Skeletal muscle satellite cell (primary cell): ENCODE measurements around the gene CDHR2.

ENCODE experiments used
- H3K27me3 ChIP-seq: 2 replicates; pipeline ENCODE4 v1.7.0; 2013; ENCODE audit warnings: low read length; ENCODE audit not compliant: control insufficient read depth, insufficient read depth
- H3K36me3 ChIP-seq: 2 replicates; pipeline ENCODE4 v1.7.0; 2013; ENCODE audit warnings: mild to moderate bottlenecking, control low read depth, low read length; ENCODE audit not compliant: insufficient read depth
- H3K4me1 ChIP-seq: 2 replicates; pipeline ENCODE4 v1.7.0; 2013; ENCODE audit warnings: low read length; ENCODE audit not compliant: control insufficient read depth, insufficient read depth
- H3K4me2 ChIP-seq: 2 replicates; pipeline ENCODE4 v1.7.0; 2013; ENCODE audit warnings: mild to moderate bottlenecking, low read length
- H3K4me3 ChIP-seq: 2 replicates; pipeline ENCODE4 v1.7.0; 2013; ENCODE audit warnings: low read length
- H3K9ac ChIP-seq: 2 replicates; pipeline ENCODE4 v1.7.0; 2013; ENCODE audit warnings: mild to moderate bottlenecking, low read depth, low read length, moderate library complexity
- H3K9me3 ChIP-seq: replicated peaks from 2 replicates; pipeline ENCODE4 v1.7.0; 2013; ENCODE audit warnings: mild to moderate bottlenecking, control low read depth, low read length

Gene CDHR2

DNA sequence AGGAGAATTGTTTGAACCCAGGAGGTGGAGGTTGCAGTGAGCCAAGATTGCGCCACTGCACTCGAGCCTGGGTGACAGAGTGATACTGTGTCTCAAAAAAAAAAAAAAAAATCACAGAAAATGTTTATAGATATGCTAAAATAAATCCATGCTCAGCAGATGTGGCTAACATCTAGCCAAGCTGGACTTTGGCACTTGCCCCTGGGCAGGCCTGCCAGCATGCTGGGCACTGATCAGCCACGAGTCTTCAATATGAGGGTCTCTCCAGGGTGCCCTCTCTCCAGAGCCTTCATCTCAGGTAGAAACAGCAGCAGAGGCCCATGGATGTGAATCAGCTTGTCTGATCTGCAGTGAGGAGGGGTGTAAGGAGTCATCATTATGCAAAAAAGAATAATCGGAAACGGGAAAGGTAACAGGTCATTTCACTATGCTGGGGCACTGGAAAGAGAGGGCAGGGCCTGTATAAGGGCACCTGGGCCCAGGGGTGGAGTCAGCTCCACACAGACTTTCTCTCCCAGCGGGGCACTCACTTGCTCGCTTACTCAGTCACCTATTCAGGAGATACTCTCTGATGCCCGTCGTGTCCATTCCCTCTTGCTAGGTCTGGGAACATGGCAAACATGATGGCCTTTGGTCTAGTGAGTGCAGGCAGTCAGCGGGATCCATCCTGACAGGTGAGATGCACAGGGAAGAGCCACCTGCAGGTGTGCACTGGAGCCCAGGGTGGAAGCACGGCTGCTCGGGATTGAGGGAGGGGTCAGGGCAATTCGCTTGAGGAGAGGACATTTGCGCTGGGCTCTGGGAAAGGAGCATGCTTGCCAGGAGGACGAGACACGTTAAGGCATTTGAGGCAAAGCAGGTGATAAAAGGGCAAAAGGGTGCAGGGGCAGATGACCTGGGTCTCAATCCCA, 29.1 kb upstream of the CDHR2 start:
- Histone ChIP-seq H3K4me2 (no peak overlapping the region), H3K36me3 (no peaks in the 10 kb centered on the region), H3K9me3 (no peaks in the 10 kb centered on the region), H3K27me3 (no peaks in the 10 kb centered on the region), H3K9ac (no peak overlapping the region), H3K4me3 (no peak overlapping the region), H3K4me1 (no peaks in the 10 kb centered on the region)

DNA sequence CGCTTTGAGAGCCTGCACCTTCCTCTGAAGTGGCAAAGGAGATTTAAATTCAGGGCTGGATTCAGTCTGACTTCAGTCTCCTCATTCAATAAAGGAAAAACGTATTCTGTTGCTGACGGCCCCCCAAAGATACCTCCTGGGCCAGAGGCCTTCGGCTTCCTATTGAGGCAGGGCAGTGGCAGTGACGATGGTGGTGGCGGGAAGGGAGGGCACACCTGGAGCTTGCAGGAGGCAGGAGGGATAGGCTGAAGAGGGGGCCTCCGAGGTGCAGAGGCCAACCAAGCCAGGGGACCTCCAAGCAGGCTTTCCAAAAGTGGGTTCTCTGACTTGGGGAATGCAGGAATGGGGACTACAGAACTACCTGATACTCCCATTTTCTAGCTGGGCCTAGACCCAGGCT, 27.9 kb upstream of the CDHR2 start:
- Histone ChIP-seq H3K36me3 (no peaks in the 10 kb centered on the region), H3K9me3 (no peaks in the 10 kb centered on the region), H3K4me1 (no peaks in the 10 kb centered on the region), H3K27me3 (no peaks in the 10 kb centered on the region), H3K4me2 (no peak overlapping the region), H3K4me3 (no peak overlapping the region), H3K9ac (no peak overlapping the region)

DNA sequence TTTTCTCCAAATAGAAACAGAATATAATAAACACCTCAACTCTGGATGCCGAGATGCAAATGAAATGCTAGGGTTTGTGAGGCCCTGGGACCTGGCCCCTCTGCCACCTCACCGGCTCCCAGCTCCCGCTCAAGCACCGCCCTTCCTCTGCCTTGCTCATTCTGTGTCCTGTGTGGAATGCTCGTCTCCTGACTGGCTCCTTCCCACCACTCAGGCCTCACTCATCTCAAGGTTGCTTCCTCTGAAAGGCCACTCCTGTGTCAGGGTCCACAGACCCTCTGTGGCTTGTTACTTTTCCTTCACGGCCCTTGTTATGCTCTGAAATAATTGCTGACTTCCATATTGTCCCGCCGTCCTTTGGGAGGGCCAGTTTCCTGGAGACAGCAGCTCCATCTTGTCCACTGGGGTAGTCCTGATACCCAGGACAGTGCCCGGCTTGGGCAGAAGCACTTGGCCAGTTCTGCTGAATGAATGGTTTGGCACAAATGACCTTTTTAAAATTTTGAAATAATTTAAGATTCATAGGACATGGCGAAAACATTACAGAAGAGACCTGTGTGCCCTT, 27.4 kb upstream of the CDHR2 start:
- H3K36me3 ChIP-seq, result no peaks in the 10 kb centered on the region
- no peaks in the 10 kb centered on the region for H3K4me1 ChIP-seq
- no peak overlapping the region for H3K9ac ChIP-seq

DNA sequence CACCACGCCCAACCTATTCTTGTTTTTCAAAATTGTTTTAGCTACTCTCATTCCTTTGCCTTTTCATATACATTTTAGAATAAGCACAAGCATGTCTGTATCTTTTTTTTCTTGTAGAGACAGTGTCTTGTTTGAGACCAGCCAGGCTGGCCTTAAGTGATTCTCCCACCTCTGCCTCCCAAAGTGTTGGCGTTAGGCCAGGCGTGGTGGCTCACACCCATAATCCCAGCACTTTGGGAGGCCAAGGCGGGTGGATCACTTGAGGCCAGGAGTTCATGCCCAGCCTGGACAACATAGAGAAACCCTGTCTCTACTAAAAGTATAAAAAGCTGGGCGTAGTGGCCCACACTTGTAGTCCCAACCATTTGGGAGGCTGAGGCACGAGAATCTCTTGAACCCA, 25.0 kb upstream of the CDHR2 start:
- Histone ChIP-seq H3K9me3 (no peaks in the 10 kb centered on the region), H3K36me3 (peaks cover 15% of the 10 kb centered on the region), H3K4me3 (no peak overlapping the region), H3K4me2 (no peak overlapping the region), H3K9ac (no peak overlapping the region), H3K4me1 (no peaks in the 10 kb centered on the region), H3K27me3 (no peaks in the 10 kb centered on the region)

More for the DNA sequence above, 27.4 kb upstream of the CDHR2 start:
- no peaks in the 10 kb centered on the region for H3K27me3 ChIP-seq
- H3K9me3 ChIP-seq, result no peaks in the 10 kb centered on the region
- H3K4me2 ChIP-seq, result no peak overlapping the region
- no peak overlapping the region for H3K4me3 ChIP-seq

DNA sequence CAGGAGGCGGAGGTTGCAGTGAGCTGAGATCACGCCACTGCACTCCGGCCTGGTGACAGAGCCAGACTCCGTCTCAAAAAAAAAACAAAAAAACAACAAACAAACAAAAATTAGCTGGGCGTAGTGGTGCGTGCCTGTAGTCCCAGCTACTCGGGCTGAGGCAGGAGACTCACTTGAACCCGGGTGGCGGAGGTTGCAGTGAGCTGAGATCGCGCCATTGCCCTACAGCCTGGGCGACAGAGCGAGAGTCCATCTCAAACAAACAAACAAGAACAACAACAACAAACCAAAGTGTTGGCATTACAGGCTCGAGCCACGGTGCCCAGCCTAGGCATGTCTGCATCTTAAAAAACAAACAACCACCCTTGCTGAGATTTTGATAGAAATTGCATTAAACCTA, 24.2 kb upstream of the CDHR2 start:
- Histone ChIP-seq H3K4me1 (no peaks in the 10 kb centered on the region), H3K36me3 (peaks cover 21% of the 10 kb centered on the region), H3K9me3 (no peaks in the 10 kb centered on the region), H3K9ac (no peak overlapping the region), H3K4me2 (no peak overlapping the region), H3K27me3 (no peaks in the 10 kb centered on the region), H3K4me3 (no peak overlapping the region)

DNA sequence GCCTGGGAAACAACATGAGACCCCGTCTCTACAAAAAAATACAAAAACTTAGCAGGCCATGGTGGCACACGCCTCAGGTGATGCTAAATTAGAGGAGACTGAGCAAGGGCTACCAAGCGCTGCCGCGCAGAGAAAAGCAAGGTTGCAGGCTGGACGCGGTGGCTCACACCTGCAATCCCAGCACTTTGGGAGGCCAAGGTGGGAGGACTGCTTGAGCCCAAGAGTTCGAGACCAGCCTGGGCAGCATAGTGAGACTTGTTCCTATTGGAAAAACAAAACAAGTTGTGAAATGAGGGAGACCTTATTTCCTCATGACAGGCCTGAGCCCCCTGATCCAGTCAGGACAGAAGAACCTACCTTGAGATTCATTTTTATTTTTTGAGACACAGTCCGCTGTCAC, 23.5 kb upstream of the CDHR2 start:
- Histone ChIP-seq H3K27me3 (no peaks in the 10 kb centered on the region), H3K36me3 (peaks cover 24% of the 10 kb centered on the region), H3K4me2 (no peak overlapping the region), H3K9ac (no peak overlapping the region), H3K4me1 (no peaks in the 10 kb centered on the region), H3K4me3 (no peak overlapping the region), H3K9me3 (no peaks in the 10 kb centered on the region)

DNA sequence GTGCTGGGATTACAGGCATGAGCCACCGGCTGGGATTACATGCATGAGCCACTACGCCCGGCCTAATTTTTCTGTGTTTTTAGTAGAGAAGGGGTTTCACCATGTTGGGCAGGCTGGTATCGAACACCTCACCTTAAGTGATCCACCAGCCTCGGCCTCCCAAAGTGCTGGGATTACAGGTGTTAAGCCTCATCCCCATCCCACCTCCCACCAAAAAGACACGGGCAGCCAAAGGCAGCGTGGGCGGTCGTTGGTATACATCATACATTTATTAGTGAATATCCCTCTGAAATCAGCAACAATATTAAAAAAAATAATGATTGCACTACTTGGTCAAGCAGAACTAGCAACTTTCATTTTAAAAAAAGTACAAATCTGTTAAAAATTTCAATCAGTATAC, 22.7 kb upstream of the CDHR2 start:
- peaks cover 6% of the 10 kb centered on the region for H3K4me1 ChIP-seq
- no peak overlapping the region for H3K4me2 ChIP-seq
- H3K27me3 ChIP-seq, result no peaks in the 10 kb centered on the region
- no peak overlapping the region for H3K4me3 ChIP-seq
- H3K9ac ChIP-seq, result no peak overlapping the region
- H3K36me3 ChIP-seq, result peaks cover 28% of the 10 kb centered on the region
- H3K9me3 ChIP-seq, result no peaks in the 10 kb centered on the region

DNA sequence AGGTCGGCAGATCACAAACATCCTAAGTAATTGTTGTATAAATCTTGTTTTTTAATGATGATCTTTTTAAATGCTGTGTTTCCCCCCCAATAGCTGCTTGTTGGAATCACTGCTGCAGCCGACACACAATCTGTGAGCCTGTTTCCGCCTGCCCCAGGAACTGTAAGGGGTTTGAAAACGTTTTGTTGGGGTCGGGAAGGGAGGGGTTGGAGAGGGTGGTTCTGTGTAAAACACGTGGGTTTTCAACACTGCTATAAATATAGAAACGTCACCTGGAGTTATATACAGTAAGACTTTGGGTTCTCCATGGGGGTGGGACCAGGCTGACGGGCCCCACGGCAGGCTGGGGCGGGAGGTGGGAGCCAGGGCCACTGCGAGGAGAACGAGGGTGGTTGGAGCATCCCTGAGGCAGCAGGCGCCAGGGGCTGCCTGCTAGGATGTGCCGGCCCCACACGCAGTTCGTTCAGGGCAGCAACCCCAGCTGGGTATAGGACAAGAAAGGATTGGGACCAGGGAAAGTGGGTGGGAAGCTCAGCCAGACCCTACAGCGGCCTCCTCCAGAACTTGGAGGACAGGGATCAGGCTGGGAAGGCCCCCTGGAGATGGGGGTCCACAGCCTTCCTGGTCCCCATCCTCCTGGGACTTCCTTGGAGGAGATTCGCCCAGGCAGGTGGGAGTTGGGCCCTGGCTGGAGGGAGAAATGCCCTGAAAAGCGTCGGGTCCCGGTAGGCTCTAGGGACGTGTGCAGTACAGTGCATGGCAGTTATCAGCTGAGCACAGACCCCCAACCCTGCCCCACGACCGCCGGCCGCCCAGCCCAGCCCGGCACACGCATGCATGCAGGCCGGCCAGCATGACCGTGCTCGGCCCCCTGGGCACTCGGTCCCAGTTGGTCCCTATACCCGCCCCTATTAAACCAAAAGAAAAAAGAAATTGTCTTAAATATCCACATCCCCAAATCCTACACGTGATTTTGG, 21.6 kb upstream of the CDHR2 start:
- Histone ChIP-seq H3K4me2 (no peak overlapping the region), H3K4me3 (no peak overlapping the region), H3K9me3 (no peaks in the 10 kb centered on the region), H3K9ac (no peak overlapping the region), H3K27me3 (no peaks in the 10 kb centered on the region), H3K4me1 (peaks cover 10% of the 10 kb centered on the region), H3K36me3 (peaks cover 33% of the 10 kb centered on the region)

DNA sequence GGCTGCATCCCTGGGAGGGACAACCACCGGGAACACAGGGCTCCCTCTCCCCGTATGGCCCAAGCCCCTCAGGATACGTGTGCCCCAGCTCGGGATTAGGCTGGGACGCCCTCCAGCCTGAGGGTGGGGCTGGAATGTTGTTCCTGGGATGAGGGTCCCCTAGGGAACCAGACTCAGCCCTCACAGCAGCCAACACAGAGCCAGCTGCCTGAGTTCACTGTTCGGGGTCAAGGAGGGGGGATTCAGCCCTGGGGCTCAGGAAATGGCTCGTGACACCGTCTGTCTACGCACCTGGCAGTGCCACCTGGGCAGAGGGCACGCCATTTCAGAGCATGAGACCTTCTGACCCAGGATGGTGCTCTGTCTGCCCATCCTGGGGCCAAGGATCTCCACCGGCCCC, 20.8 kb upstream of the CDHR2 start:
- Histone ChIP-seq H3K4me1 (peaks cover 10% of the 10 kb centered on the region), H3K9me3 (no peaks in the 10 kb centered on the region), H3K4me2 (no peak overlapping the region), H3K36me3 (peaks cover 33% of the 10 kb centered on the region), H3K9ac (no peak overlapping the region), H3K4me3 (no peak overlapping the region), H3K27me3 (no peaks in the 10 kb centered on the region)

DNA sequence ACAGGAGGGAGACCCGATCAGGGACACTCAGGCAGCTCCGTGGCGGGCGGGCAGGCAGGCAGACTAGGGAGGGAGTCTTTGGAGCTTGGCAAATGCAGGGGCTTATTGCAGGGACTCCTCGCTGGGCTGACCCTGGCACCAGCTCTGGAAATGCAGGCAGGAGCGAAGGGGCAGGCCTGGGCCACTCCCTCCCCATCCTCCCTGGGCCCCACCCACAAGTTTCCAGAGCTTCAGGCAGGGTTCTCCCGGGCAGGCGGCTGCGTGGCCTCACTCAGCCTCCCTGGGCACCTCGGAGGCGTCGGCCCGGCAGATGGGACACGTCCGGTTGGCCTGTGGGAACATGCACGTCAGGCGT, 20.4 kb upstream of the CDHR2 start:
- Histone ChIP-seq H3K4me3 (no peak overlapping the region), H3K36me3 (peaks cover 33% of the 10 kb centered on the region), H3K27me3 (no peaks in the 10 kb centered on the region), H3K9ac (no peak overlapping the region), H3K4me2 (no peak overlapping the region), H3K4me1 (peaks cover 11% of the 10 kb centered on the region), H3K9me3 (no peaks in the 10 kb centered on the region)

DNA sequence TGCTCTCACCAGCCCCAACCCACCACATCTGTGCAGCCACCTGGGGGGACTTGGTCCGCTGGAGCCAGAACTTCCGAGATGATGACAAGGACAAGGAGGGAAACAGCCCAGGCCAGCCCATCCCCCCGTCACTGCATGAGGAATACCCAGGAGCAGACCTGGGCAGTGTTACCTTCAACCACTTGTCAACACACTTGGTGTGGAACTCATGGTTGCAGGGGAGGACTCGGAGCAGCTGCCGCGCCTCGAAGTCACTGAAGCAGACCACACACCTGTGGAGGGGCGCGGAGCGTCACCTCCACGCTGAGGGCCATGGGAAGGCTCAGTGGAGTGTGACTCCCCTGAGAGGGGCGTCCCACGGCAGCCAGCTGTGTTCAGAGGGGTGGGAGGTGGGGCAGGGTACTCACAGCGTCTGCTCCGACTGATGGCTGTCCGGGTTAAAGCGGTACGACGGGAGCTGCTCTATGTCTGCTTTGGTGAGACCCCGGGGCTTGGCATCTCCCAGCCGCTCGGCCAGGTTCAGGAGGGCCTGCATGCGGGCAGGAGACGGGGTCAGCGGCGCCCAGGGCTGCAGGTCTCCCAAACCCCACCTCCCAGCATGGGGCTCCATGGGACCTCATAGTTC, 19.9 kb upstream of the CDHR2 start:
- H3K9ac ChIP-seq, result no peak overlapping the region
- H3K4me3 ChIP-seq, result no peak overlapping the region
- no peaks in the 10 kb centered on the region for H3K9me3 ChIP-seq
- peaks cover 33% of the 10 kb centered on the region for H3K36me3 ChIP-seq
- H3K4me1 ChIP-seq, result peaks cover 16% of the 10 kb centered on the region
- H3K4me2 ChIP-seq, result no peak overlapping the region
- no peaks in the 10 kb centered on the region for H3K27me3 ChIP-seq
